Prostate gland (tissue), 2 donors: ENCODE measurements around the gene TNFSF10. TPM values are rescaled to one million over a fixed set of nuclear protein-coding genes. Genes with fewer than 3 reads are reported as not detected.

ENCODE experiments used
- DNase-seq: peaks from one replicate; pipeline ENCODE4 v3.0.0-alpha.2; 2019; ENCODE audit warnings: low spot score
- H3K27ac ChIP-seq, 2 donors: fragments of 200-600 bp; sonication (generic); 2 replicates each; pipeline ENCODE4 v1.5.1; 2017 to 2019
- H3K27me3 ChIP-seq: fragments of 200-600 bp; sonication (generic); replicated peaks from 2 replicates; pipeline ENCODE4 v1.5.1; 2019; ENCODE audit not compliant: insufficient read depth
- H3K36me3 ChIP-seq, 2 donors: fragments of 200-600 bp; sonication (generic); 1 replicate in 1 of 2; 2 replicates in 1 of 2; pipeline versions ENCODE4 v1.5.1 to v1.8.1; 2017 to 2019
- H3K4me1 ChIP-seq: fragments of 200-600 bp; sonication (generic); replicated peaks from 2 replicates; pipeline ENCODE4 v1.5.1; 2019
- H3K4me3 ChIP-seq, 2 donors: fragments of 200-600 bp; sonication (generic); 2 replicates each; pipeline ENCODE4 v1.5.1; 2017 to 2019
- H3K9me3 ChIP-seq: fragments of 200-600 bp; sonication (generic); 2 replicates; pipeline ENCODE4 v1.5.1; 2017
- POLR2A ChIP-seq: fragments of 450-650 bp; IDR thresholded peaks from one replicate; pipeline ENCODE4 v1.6.1; 2016; ENCODE audit warnings: antibody characterized with exemption, mild to moderate bottlenecking
- POLR2AphosphoS5 ChIP-seq: sonication (generic); formaldehyde crosslinking; IDR thresholded peaks from one replicate; pipeline ENCODE4 v1.6.1; 2017; ENCODE audit warnings: antibody characterized with exemption
- WGBS: methylation state at CpG from one replicate; pipeline ENCODE4 v1.1.5; 2018; 5-methylcytosine and 5-hydroxymethylcytosine counted together
- intact Hi-C: fragments of 100-400 bp; cut with DNase I; formaldehyde crosslinking; loops from one replicate; pipeline ENCODE4 v1.14.2; 2022
- small RNA-seq, 2 donors: library from RNA; depleted of rRNA; stranded (forward); fragments of <200 nt; gene quantifications; one replicate each; pipeline ENCODE3, GENCODE V24; 2016
- total RNA-seq, 2 donors: library from RNA; depleted of rRNA; stranded (reverse); fragments of >200 nt; gene quantifications; one replicate each; pipeline ENCODE4 v1.1.0, GENCODE V29; 2016
- TF ChIP-seq, protein P1 (sequence below), 4 experiments: fragments of 200-600 bp in 2 of 4; fragments of 450-650 bp in 2 of 4; sonication (generic) in 2 of 4; IDR thresholded peaks; 1 replicate in 3 of 4; 2 replicates in 1 of 4; pipeline ENCODE4 v1.5.1; 2016 to 2019; ENCODE audit warnings: antibody characterized with exemption in 4 of 4, mild to moderate bottlenecking in 2 of 4, moderate library complexity in 2 of 4

The TNFSF10 gene
- total RNA-seq, 2 donors from 2014 or later: 70.6 to 126 TPM

GRCh38 chr3:172461530-172462138 lies 61.6 kb downstream of the TNFSF10 start:
- Histone ChIP-seq H3K4me3 (no peak overlapping the region), H3K4me1 (no peaks in the 10 kb centered on the region), H3K9me3 (no peaks in the 10 kb centered on the region), H3K27me3 (no peaks in the 10 kb centered on the region), H3K36me3 (no peaks in the 10 kb centered on the region), H3K27ac (no peak overlapping the region)
- WGBS: 57% methylated on average over 5 of the region's 5 CpGs
- DNase-seq: no peak
- intact Hi-C loops: no loop called here
- TF ChIP-seq POLR2A: no peak
- TF ChIP-seq, protein P1, sequence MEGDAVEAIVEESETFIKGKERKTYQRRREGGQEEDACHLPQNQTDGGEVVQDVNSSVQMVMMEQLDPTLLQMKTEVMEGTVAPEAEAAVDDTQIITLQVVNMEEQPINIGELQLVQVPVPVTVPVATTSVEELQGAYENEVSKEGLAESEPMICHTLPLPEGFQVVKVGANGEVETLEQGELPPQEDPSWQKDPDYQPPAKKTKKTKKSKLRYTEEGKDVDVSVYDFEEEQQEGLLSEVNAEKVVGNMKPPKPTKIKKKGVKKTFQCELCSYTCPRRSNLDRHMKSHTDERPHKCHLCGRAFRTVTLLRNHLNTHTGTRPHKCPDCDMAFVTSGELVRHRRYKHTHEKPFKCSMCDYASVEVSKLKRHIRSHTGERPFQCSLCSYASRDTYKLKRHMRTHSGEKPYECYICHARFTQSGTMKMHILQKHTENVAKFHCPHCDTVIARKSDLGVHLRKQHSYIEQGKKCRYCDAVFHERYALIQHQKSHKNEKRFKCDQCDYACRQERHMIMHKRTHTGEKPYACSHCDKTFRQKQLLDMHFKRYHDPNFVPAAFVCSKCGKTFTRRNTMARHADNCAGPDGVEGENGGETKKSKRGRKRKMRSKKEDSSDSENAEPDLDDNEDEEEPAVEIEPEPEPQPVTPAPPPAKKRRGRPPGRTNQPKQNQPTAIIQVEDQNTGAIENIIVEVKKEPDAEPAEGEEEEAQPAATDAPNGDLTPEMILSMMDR (IDR thresholded peaks at IDR 0.05): peak in 3 of 4 experiments; percentile 34 to 58 (median 41)

GRCh38 chr3:172456404-172456803 lies 66.8 kb downstream of the TNFSF10 start:
- Histone ChIP-seq H3K9me3 (no peaks in the 10 kb centered on the region), H3K4me1 (no peaks in the 10 kb centered on the region), H3K27ac (no peak overlapping the region), H3K27me3 (no peaks in the 10 kb centered on the region), H3K36me3 (no peaks in the 10 kb centered on the region), H3K4me3 (no peak overlapping the region)
- DNase-seq: no peak
- WGBS: 90% methylated on average over 3 of the region's 3 CpGs
- intact Hi-C loops: no loop called here
- no peak for TF ChIP-seq POLR2A
- TF ChIP-seq, protein P1 (IDR thresholded peaks at IDR 0.05): no peak
- TF ChIP-seq POLR2AphosphoS5: no peak

Small RNA genes lying within 50 kb of the gene (small RNA-seq; reads per million reads assigned to genes)
- gene AC007919.1: 0 reads per million in 2 donors

Other genes starting within 250 kb of the TNFSF10 start
- not detected for gene GHSR, start 75.0 kb downstream of the TNFSF10 start, total RNA-seq
- gene NCEH1, start 187.6 kb upstream of the TNFSF10 start, total RNA-seq: 10 to 100 TPM in 1 of 2 donors, 1 to 10 TPM in 1; 9.1 to 12.7 TPM
- gene ECT2, start 227.3 kb upstream of the TNFSF10 start, total RNA-seq: 10 to 100 TPM; 10.3 to 12.1 TPM